Stimulated activated CD8-positive, alpha-beta memory T cell treated with anti-CD3 and anti-CD28 coated beads, Interleukin-7, amount 100 ng/mL, for 48 hours (primary cell): Measurements from ENCODE around the gene ITGA2.

Source experiments
- DNase-seq, 2 donors: peaks; one replicate each; pipeline ENCODE4 v3.0.0-alpha.2; 2020; ENCODE audit warnings: low read depth in 1 of 2; ENCODE audit errors: extremely low read depth in 1 of 2

ITGA2 gene

GRCh38 chr5:52988335-52989024 lies 672 bp upstream of the ITGA2 start:
- peak in 1 of 2 donors; percentile 7 for DNase-seq

- peak in 1 of 2 donors; percentile 2 for DNase-seq
Measured at GRCh38 chr5:52989781-52990527, 802 bp downstream of the ITGA2 start.

GRCh38 chr5:52990528-52990925 lies 1.4 kb downstream of the ITGA2 start:
- no peak for DNase-seq

- no peak for DNase-seq
Measured at GRCh38 chr5:52993367-52993766, 4.2 kb downstream of the ITGA2 start.

- no peak for DNase-seq
Measured at GRCh38 chr5:52994266-52994665, 5.1 kb downstream of the ITGA2 start.

- DNase-seq = no peak
Measured at GRCh38 chr5:52995095-52995494, 5.9 kb downstream of the ITGA2 start.

- no peak for DNase-seq
Measured at GRCh38 chr5:52995914-52996313, 6.8 kb downstream of the ITGA2 start.

- DNase-seq = no peak
Measured at GRCh38 chr5:52996979-52997378, 7.8 kb downstream of the ITGA2 start.

GRCh38 chr5:52997424-52997823 lies 8.3 kb downstream of the ITGA2 start:
- DNase-seq = no peak

GRCh38 chr5:52998552-52999313 lies 9.6 kb downstream of the ITGA2 start:
- DNase-seq = no peak

- no peak for DNase-seq
Measured at GRCh38 chr5:52999344-52999949, 10.3 kb downstream of the ITGA2 start.

- no peak for DNase-seq
Measured at GRCh38 chr5:53001541-53001940, 12.4 kb downstream of the ITGA2 start.

GRCh38 chr5:53002491-53002890 lies 13.3 kb downstream of the ITGA2 start:
- no peak for DNase-seq

GRCh38 chr5:53003144-53003543 lies 14.0 kb downstream of the ITGA2 start:
- DNase-seq = no peak

GRCh38 chr5:53006911-53007890 lies 18.0 kb downstream of the ITGA2 start:
- DNase-seq = no peak

- DNase-seq = peak in 1 of 2 donors; percentile 39
Measured at GRCh38 chr5:53008751-53009150, 19.6 kb downstream of the ITGA2 start.

GRCh38 chr5:53009816-53010215 lies 20.7 kb downstream of the ITGA2 start:
- no peak for DNase-seq

GRCh38 chr5:53010814-53011213 lies 21.7 kb downstream of the ITGA2 start:
- no peak for DNase-seq

- DNase-seq = no peak
Measured at GRCh38 chr5:53011233-53011632, 22.1 kb downstream of the ITGA2 start.

- DNase-seq = no peak
Measured at GRCh38 chr5:53013857-53014256, 24.7 kb downstream of the ITGA2 start.
